Kidney (tissue), 14 donors: Measurements from ENCODE around the gene IL1RAP. TPM values are rescaled to one million over a fixed set of nuclear protein-coding genes. Genes with fewer than 3 reads are reported as not detected.
"Not testable (repeated sequence)": the region's sequence is repeated elsewhere in the genome, so short reads cannot be mapped to it uniquely, and the experiment has no call there.

Source experiments
- DNase-seq, 5 donors: peaks; one replicate each; pipeline ENCODE4 v3.0.0-alpha.2; 2013 to 2020
- FAIRE-seq: peaks from 2 replicates; lab custom pipeline; 2012; peaks lifted over from hg19 to GRCh38; lab: Jason Lieb, UNC
- H3K27ac ChIP-seq, 2 donors: one replicate each; pipeline ENCODE4 v1.7.0; 2013; ENCODE audit warnings: low read depth in 2 of 2, low read length in 2 of 2, inconsistent platforms in 1 of 2
- H3K27me3 ChIP-seq: one replicate; pipeline ENCODE4 v1.7.1; 2013; ENCODE audit warnings: low read length, inconsistent platforms; ENCODE audit not compliant: control insufficient read depth, insufficient read depth
- H3K36me3 ChIP-seq, 3 donors: one replicate each; pipeline versions ENCODE4 v1.7.0 to v1.7.1; 2013; ENCODE audit warnings: low read length in 3 of 3, control low read depth in 1 of 3, inconsistent platforms in 1 of 3; ENCODE audit not compliant: insufficient read depth in 3 of 3, control insufficient read depth in 2 of 3
- H3K4me1 ChIP-seq, 3 donors: one replicate each; pipeline versions ENCODE4 v1.7.0 to v1.7.1; 2013; ENCODE audit warnings: low read length in 3 of 3, inconsistent platforms in 1 of 3, low read depth in 1 of 3; ENCODE audit not compliant: control insufficient read depth in 2 of 3, insufficient read depth in 2 of 3
- H3K4me3 ChIP-seq, 3 donors: one replicate each; pipeline versions ENCODE4 v1.7.0 to v1.8.1; 2013; ENCODE audit warnings: low read length in 3 of 3, control low read depth in 1 of 3, inconsistent platforms in 1 of 3
- H3K9ac ChIP-seq, 3 donors: one replicate each; pipeline versions ENCODE4 v1.7.0 to v1.7.1; 2013; ENCODE audit warnings: low read length in 3 of 3, control low read depth in 1 of 3, inconsistent platforms in 1 of 3
- H3K9me3 ChIP-seq, 3 donors: one replicate each; pipeline versions ENCODE4 v1.7.0 to v1.7.1; 2013; ENCODE audit warnings: low read length in 3 of 3, control low read depth in 1 of 3, inconsistent platforms in 1 of 3; ENCODE audit not compliant: control insufficient read depth in 2 of 3, insufficient read depth in 1 of 3
- CTCF ChIP-seq: IDR thresholded peaks from 3 replicates; pipeline ENCODE4 v1.5.1; 2012; ENCODE audit warnings: mild to moderate bottlenecking, moderate library complexity, borderline replicate concordance; ENCODE audit not compliant: insufficient read depth; ENCODE audit errors: extremely low read depth
- intact Hi-C: fragments of 100-400 bp; cut with DNase I; formaldehyde crosslinking; loops from one replicate; pipeline ENCODE4 v1.11.1; 2022
- polyA plus RNA-seq: library from polyadenylated mRNA; stranded (reverse); fragments of 350-450 nt; fragmentation: Illumina TruSeq; extraction: RNeasy Lipid Tissue Mini Kit (QIAGEN cat#74804); gene quantifications from one replicate; pipeline ENCODE4 v1.2.3, GENCODE V29; 2014; ENCODE audit warnings: low read depth, low replicate concordance; ENCODE audit not compliant: insufficient read depth
- total RNA-seq: library from RNA; stranded (reverse); fragmentation: NEBNext Ultra II Directional; extraction: Animal tissue kit (Norgen Biotek cat#: 25700); gene quantifications from one replicate; pipeline ENCODE4 v1.2.1, GENCODE V29; 2021
- donor health status: control.
- donor health status: control.
- donor health status: control.
- donor health status: control.
- donor health status: control.
- donor health status: DM: yes; HTN: yes; CAD: no.
- donor health status: Normal renal cell carcinoma (clear cell type).

The IL1RAP gene
- total and polyA plus RNA-seq, 2 donors from 2014 or later: 1.7 to 10.0 TPM

GRCh38 chr3:190516416-190516815 is 2.5 kb downstream of the IL1RAP start:
- Histone ChIP-seq H3K4me3 (no peak overlapping the region), H3K27me3 (peaks cover 2% of the 10 kb centered on the region), H3K9ac (no peak overlapping the region), H3K4me1 (peaks cover 0 to 3% (median 0%) of the 10 kb centered on the region in 3 donors), H3K36me3 (no peaks in the 10 kb centered on the region), H3K9me3 (no peaks in the 10 kb centered on the region), H3K27ac (no peak overlapping the region)
- FAIRE-seq: no peak
- TF ChIP-seq CTCF: no peak
- DNase-seq: no peak
- intact Hi-C loops: no loop called here

- DNase-seq (no peak), FAIRE-seq (no peak)
- Histone ChIP-seq H3K9me3 (no peaks in the 10 kb centered on the region), H3K36me3 (no peaks in the 10 kb centered on the region), H3K27me3 (peaks cover 2% of the 10 kb centered on the region), H3K4me3 (no peak overlapping the region), H3K27ac (no peak overlapping the region), H3K4me1 (peaks cover 0 to 3% (median 0%) of the 10 kb centered on the region in 3 donors), H3K9ac (no peak overlapping the region)
- no peak for TF ChIP-seq CTCF
- intact Hi-C loops: no loop called here
These were observed 3.8 kb downstream of the IL1RAP start for GRCh38 chr3:190517687-190518086.

GRCh38 chr3:190518531-190518930 is 4.6 kb downstream of the IL1RAP start:
- H3K27me3 ChIP-seq, intact Hi-C loops, H3K27ac ChIP-seq, H3K4me1 ChIP-seq, H3K9ac ChIP-seq, H3K9me3 ChIP-seq, H3K4me3 ChIP-seq, DNase-seq, H3K36me3 ChIP-seq, FAIRE-seq: not testable (repeated sequence)

- no peak for TF ChIP-seq CTCF
- Histone ChIP-seq H3K4me3 (no peak overlapping the region), H3K9me3 (no peaks in the 10 kb centered on the region), H3K27me3 (peaks cover 2% of the 10 kb centered on the region), H3K9ac (no peak overlapping the region), H3K36me3 (no peaks in the 10 kb centered on the region), H3K27ac (no peak overlapping the region), H3K4me1 (peaks cover 0 to 3% (median 0%) of the 10 kb centered on the region in 3 donors)
- DNase-seq: no peak
- no peak for FAIRE-seq
- intact Hi-C loops: no loop called here
These were observed 6.0 kb downstream of the IL1RAP start for GRCh38 chr3:190519886-190520285.
